Measurements from ENCODE around the gene GORASP1.

GRCh38 chr3:39065197-39065596, 42.2 kb downstream of the GORASP1 start:
- TF ChIP-seq POLR2A (IDR thresholded peaks at IDR 0.05; ENCODE audit: low read depth, low read length) (no peak), POLR2AphosphoS5 (IDR thresholded peaks at IDR 0.05; ENCODE audit: low read depth, low read length) (no peak), TAF1 (IDR thresholded peaks at IDR 0.05; ENCODE audit: borderline replicate concordance, low read depth, low read length) (no peak)
